ENCODE measurements around the gene TSKU.

The TSKU gene

DNA sequence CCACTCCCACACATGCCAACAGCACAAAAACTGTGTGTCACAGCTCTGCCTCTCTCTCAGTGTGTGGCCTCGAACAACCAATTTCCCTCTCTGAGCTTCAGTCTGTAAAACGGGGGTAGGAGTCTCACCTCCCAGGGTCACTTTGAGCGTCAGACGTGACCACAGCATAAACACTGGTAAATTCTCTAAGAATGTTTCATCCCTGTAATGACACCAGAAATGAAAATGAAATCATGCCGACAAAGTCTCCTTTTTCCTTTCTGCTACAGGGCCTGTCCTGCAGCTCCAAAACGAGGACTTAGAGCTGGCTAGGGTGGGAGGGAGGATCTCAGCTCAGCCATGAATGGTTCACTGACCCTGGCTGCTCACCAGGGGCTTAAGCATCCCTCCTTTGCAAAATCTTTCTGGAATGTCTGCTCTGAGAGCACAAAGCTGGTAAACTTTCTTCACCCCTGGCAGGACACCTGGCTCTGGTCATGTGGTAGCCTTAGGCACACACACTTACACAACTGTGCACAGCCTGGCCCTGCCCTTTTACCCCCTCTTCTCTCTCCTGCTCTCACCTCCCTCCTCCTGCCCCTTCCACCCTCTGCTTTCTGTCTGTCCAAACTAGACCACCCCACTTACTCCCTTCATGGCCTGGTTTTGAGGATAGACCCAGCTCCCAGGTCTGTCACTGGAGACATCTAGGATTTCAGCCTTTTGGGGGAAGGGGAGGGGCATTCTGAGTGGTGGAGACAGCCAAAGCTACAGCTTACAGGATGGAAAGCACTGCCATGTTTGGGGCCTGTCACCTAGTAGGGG, 12.3 kb upstream of the TSKU start:
- DNase-seq = no peak

DNA sequence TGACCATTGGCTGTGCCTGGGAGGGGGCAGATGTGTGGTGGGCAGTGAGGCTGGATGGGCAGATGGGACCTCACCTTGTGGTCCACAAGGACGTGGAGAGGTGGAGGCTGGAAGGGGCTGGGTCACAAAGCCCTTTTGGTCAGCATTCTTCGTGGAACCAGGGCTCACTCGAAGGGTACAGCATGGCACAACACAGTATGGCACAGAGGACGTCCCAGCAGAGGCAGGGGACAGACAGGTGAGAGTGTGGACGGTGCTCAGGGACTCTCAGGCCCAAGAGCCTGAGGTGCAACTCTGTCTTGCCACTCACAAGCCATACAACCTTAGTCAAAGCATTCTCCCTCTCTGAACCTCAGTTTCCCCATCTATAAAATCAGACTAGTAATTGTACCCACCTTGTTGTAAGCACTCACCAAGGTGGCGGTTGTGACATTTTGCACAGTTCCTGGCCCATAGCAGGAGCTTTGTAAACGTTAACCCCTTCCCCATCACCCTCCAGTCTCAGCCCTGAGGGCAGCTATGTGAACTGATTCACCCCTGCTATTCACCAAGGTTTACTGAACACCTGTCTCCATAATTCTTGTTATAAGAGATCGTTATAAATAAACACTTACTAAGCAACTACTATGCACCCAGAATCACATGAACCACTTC, 11.6 kb upstream of the TSKU start:
- no peak for DNase-seq

DNA sequence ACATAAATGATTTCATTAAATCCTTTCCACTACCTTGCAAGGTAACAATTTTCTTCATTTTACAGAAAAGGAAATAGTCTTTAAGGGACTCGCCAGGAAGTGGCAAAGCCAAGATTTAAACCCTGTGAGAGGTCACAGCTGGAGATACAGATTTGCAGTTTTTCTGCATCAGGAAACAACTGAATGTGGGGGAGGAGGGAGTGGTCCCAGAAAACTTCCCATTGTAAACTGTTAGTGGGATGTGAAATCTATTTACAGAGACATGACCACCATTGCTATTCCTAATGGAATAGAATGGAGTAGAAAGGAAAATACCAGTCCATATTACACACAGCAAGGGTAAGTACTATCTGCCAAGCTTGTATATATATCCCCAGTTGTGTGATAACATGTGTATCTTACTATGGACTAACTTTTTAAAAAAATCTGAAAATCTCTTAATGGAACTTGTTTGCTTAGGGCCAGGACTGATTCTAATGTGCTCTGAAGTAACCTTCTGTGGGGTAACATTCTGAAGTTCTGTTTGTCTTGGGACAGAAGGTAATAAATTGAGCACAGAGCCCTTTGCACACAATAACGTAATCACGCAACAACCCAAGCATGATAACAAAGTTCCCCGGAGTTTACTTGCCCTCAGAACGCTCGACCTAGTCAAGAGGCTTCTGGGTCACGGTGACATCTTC, 10.9 kb upstream of the TSKU start:
- no peak for DNase-seq

DNA sequence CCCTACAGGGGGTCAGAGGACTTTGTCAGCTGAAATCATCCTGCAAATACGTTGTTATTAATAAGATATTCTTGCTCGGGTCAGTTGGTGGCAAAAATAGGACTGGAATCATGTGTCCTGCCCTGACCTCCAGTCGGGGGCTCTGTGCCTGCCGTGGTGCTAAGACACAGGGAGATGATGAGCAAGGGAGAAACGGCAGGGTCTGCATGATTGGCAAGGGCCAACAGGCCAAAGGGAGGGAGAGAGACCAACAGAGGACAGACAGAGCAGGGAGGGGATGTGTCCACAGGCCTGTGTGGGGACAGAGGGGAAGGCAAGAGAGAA, 10.4 kb upstream of the TSKU start:
- no peak for DNase-seq

DNA sequence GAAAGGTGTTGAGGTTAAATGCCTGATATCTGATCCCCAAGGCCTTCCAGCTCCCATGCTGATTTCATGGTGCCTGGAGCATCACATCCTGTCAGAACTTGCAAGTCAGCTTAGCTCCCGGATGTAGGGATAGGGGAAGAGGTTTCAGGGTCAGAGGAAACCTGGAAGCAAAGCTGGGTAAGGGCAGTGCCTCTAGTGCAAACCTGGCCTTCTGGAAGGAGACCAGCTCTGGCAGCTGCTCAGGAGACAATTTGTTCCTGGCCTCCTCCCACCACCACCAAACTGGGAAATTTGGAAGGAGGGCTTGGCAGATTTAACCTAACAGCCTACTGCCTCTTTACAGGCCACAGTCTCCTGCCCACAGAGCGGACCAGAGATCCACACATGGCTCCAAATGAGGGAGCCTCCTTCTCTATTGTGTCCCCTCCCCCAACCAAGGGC, 9.2 kb upstream of the TSKU start:
- DNase-seq = no peak

GRCh38 chr11:76776472-76776871, 6.7 kb upstream of the TSKU start:
- DNase-seq = no peak

GRCh38 chr11:76777305-76777704, 5.9 kb upstream of the TSKU start:
- no peak for DNase-seq

- no peak for DNase-seq
Measured at GRCh38 chr11:76777876-76778275, 5.3 kb upstream of the TSKU start.

- no peak for DNase-seq
Measured at GRCh38 chr11:76778874-76779273, 4.3 kb upstream of the TSKU start.

GRCh38 chr11:76781046-76781801, 1.9 kb upstream of the TSKU start:
- DNase-seq = no peak

DNA sequence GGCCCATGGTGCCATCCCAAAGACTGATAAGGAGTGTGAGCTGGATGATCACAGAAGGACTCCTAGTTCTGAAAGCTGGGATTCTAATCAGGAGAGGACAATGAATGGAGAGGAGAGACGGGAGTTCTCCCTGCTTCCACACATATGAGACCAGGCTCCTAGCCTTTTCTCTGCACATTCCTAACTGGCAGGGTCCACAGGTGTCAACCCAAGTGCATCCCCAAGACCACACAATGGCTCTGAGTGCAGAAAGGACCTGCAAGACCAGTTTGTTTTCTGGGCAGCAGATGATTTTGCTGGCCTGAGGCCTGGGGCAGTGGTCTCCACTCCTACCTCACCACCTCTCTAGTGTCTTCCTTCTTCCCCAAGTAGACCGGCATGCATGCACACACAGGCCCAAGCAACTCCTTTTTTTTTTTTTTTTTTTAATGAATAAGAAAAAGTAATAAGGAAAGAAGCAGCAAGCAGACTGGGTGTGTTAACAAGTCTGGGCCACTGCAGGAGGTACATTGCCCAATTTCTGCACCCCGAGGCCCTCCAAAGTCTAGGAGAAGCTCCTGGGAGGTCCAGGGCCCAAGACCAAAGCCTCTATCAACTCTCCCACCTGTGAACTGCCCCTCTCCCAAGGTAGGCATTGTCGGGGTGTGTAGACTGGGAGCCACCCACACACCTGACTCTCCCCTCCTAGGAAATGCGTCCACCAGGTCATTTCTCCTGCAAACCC, 1.2 kb upstream of the TSKU start:
- DNase-seq = no peak

DNA sequence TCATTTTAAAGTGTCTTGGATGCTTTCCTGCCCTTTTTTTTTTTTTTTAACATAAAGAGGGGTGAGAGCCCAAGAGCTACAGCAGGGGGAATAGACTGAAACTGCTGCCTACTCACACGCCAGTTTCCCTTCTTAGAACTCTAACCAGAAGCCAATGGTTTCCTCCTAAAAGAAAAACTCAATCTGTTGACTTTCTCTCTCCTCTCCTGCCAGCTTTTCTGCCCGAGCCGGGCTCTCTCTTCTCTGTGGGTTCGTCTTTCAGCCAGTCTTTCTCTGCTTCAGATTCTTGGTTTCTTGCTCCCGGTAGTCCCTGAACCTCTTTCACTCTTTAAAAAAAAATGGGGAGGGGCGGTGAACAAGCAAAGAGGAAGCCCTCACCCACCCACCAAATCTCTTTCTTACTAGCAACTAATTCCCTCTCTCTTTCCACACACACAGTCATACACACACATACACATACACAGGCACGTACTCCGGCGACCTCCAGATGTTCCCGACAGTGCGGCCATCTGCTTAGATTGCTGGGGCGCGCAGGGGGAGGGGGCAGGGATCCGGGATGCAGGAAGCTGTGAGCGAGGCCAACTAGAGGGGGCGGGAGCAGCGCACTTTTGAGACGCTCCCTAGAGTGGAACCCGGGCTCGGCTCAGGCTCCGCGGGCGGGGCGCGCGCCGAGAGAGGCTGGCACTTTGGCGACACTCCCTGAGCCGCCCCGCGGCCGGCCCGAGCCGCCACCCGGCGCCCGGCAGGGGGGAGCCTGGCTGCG, 444 bp upstream of the TSKU start:
- no peak for DNase-seq

- DNase-seq = no peak
Measured at GRCh38 chr11:76783896-76784813, 999 bp downstream of the TSKU start.

- no peak for DNase-seq
Measured at GRCh38 chr11:76785513-76785912, 2.4 kb downstream of the TSKU start.

DNA sequence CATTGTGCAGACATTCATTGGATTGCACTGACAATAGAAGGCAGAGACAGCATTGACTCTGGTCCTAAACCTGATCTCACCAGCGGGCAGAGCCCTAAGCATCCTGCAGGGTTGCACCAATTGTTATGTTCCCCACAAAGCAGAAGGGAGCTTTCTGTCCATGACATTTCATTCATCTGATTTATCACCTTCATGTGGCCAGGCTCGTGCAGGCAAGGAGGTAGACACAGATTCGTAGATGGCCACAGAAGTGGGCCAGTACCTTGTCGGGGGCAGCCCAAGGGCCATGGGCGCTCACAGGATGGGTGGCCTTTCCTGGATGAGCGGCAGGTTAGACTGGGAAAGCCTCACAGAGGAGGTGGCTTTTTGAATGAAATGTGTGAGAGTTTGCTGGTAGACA, 2.9 kb downstream of the TSKU start:
- no peak for DNase-seq

DNA sequence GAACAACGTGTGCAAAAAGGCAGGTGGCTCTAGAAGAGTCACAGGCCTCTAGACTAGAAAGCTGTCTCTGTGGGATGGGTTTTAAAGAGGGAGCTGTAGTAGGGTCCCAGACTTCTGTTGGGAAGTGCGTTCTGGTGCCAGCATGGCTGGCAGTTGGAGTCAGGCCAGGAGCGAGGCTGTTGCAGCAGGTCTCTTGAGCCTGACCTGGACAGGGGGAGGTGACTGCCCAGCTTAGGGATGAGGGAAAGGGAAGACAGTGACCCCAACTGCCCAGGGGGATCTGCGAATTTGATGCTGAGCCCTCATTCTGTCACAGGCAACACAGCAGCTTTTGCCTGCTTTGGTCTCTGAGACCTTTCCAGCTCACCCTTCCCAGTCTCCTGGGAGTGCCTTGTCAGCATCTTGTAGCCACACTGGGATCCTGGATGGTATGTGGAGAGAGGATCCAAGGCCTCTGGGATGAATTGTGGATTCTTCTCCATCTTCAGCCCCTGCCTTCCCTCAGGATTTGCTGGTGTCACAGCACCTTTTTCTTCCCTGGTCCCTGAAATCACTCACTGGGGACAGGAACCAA, 3.4 kb downstream of the TSKU start:
- no peak for DNase-seq

- DNase-seq = no peak
Measured at GRCh38 chr11:76787271-76787670, 4.1 kb downstream of the TSKU start.

- DNase-seq = no peak
Measured at GRCh38 chr11:76787911-76788596, 4.9 kb downstream of the TSKU start.

DNA sequence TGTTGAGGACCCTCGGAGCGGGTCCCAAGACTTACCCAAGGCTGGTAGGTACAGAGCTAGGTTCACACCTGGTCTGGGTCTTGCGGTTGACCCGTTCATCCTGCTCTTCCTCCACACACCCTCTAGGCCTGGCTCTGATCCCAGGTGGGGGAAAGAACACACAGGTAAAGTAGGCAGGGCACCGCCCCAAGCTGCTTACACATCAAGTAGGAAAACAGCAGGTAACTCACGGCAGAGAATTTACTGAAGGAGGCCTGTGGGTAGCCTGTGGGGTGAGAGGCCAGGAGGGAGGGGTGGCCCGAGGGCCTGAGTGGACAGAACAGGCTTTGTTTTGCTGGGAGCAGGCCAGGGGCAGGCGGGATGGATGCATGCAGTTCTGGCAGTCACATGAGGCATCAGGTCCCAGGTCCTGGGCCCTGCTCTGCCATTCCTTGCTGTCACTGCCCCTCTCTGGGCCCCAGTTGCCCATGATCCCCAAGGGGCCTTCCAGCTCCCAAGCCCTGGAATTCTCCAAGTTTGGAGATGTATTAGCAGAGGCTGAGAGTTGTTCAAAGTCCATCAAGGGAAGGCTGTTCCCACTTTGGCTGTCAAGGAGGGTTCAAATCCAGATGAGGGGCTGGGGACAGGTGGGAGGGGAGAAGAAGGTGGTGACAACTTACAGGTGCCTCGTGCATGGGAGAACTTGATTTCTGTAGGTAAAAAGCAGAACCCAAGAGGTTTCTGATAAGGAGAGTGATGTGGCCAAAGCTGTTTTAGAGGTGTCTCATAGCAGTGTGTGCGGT, 5.7 kb downstream of the TSKU start:
- DNase-seq = no peak

Measured in activated effector memory CD4-positive, alpha-beta T cell treated with Interleukin-2 at 50 U/mL for 16 hours (primary cell).